AG09309 (cell line): ENCODE data around the gene TPPP.

ENCODE experiments used
- DNase-seq: peaks from one replicate; pipeline ENCODE4 v3.0.0-alpha.2; 2010; ENCODE audit warnings: low read depth
- H3K4me3 ChIP-seq: 2 replicates; pipeline ENCODE4 v1.5.1; 2011; ENCODE audit warnings: mild to moderate bottlenecking, low read depth, low read length, moderate library complexity; ENCODE audit not compliant: control insufficient read depth
- TF ChIP-seq, protein P1 (sequence below): IDR thresholded peaks from 2 replicates; pipeline ENCODE4 v1.5.1; 2011; ENCODE audit warnings: mild to moderate bottlenecking, low read depth, low read length, inconsistent platforms; ENCODE audit not compliant: insufficient read depth, control insufficient read depth; ENCODE audit errors: missing control alignments

The TPPP gene

DNA sequence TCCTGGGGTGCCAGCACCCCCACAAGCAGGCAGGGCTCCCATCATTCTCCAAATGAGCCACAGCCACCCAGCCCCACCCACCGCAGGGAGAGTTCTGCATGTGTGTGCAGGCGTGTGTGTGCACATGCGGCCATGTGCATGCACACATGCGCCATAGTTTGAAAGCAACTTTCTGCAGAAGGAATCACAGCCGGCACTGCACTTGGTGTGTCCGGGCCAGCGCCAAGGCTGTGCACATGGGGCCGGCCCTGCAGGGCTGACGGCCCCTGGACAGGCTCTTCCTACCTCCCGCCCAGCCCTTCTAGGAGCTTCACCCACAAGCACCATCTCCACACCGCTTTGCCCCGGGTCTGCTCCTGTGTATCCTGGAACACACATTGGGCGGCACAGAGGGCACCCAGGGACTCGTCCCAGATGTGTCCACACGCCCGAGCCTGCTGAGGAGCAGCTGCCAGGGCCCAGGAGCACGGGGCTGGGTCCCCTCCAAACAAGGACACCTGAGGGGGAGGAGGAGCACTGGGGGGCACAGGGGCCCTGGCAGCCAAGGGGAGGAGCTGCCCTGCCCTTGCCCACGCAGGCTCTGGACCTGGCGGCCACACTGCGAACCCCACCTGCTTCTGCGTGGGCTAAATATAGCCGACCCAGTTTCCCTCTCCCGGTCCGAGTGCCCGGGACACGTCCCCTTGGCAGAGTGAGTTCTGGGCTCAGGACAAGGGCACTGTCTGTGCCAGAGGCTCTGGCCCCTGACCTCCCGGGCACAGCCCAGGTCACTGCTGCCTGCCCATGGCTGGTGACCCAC is 19.1 kb downstream of the TPPP start:
- no peak for DNase-seq
- no peak overlapping the region for H3K4me3 ChIP-seq
- TF ChIP-seq, protein P1, sequence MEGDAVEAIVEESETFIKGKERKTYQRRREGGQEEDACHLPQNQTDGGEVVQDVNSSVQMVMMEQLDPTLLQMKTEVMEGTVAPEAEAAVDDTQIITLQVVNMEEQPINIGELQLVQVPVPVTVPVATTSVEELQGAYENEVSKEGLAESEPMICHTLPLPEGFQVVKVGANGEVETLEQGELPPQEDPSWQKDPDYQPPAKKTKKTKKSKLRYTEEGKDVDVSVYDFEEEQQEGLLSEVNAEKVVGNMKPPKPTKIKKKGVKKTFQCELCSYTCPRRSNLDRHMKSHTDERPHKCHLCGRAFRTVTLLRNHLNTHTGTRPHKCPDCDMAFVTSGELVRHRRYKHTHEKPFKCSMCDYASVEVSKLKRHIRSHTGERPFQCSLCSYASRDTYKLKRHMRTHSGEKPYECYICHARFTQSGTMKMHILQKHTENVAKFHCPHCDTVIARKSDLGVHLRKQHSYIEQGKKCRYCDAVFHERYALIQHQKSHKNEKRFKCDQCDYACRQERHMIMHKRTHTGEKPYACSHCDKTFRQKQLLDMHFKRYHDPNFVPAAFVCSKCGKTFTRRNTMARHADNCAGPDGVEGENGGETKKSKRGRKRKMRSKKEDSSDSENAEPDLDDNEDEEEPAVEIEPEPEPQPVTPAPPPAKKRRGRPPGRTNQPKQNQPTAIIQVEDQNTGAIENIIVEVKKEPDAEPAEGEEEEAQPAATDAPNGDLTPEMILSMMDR = no peak

GRCh38 chr5:673161-673830 is 19.9 kb downstream of the TPPP start:
- TF ChIP-seq, protein P1 = no peak
- no peak overlapping the region for H3K4me3 ChIP-seq
- no peak for DNase-seq

DNA sequence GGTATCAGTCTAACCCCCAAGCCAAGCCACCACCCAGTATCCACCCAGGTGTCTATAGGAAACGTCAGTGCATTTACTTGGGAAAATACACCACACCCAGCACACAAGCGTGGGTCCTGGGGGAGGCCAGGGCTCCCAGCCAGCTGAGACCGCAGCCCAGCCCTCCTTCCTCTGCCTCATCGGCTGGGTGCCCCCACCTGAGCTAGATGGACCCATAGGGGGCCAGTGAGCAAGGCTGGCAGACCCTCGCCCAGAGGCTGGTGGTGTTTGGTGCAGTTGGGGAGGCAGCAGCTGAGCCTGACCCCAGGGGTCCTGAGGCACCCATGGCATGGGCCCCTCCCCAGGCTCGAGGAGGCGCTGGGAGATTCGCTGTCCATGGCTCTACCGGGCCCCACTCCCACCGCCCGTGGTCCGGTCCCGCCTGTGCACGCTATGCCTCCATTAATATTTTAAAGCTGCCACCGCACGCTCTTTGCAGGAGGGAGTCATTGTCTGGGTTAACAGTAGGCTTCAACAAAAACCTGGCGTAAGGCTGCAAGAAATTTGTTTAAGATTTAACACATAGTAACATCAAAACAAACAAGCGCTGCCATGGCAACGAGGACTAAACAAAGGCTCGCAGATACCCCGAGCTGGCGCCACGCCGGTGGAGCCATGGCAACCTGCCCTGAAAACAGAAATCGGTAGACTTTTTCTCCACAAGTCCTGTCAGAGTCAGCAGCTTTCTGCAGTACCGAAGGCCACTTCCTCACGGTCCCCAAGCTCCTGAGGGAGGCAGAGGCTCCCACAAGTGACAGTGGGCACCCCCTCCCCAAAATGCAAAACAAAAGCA is 20.6 kb downstream of the TPPP start:
- peak; percentile 23 for DNase-seq
- TF ChIP-seq, protein P1 = no peak
- no peak overlapping the region for H3K4me3 ChIP-seq

GRCh38 chr5:671459-672328 is 21.5 kb downstream of the TPPP start:
- no peak for DNase-seq
- H3K4me3 ChIP-seq = peak overlapping the region; percentile 25
- TF ChIP-seq, protein P1 = peak; percentile 98

GRCh38 chr5:670396-671270 is 22.5 kb downstream of the TPPP start:
- DNase-seq = no peak
- H3K4me3 ChIP-seq = no peak overlapping the region
- TF ChIP-seq, protein P1 = no peak
